ENCODE data around the gene CHCHD3.

CHCHD3 gene

DNA sequence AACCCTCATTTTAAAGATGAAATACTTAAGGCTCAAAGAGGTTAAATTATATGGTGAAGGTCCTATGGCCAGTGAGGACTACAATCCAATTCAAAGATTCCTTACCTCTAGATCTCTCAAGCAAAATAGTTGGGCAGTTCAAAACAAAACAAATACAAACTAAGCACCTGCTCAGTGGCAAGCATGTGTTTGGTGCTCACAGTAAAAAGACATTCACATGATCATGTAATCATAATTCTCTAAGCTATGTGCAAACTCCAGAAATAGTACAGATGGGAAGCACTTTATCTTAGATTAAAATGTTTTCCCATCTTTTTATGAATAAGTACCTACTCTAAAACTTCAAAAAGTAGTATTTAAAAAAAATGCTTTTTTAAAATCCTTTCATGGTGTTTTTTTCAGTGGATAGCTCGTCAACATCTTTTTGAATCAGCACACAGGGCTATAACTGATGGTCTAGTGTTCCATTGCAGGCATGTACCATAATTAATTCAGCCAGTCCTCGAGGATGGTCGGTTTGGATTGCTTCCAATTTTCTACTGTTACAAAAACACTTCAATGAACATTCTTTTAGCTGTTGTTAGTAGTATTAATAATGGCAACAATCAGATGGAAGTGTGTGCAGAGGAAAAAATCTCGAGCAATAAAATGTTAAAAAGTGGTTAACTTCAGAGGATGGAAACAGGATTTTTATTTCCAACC is 58.4 kb downstream of the CHCHD3 start:
- no peak overlapping the region for H3K4me3 ChIP-seq (ENCODE audit: low read depth, low read length)
- TF ChIP-seq, protein P1, sequence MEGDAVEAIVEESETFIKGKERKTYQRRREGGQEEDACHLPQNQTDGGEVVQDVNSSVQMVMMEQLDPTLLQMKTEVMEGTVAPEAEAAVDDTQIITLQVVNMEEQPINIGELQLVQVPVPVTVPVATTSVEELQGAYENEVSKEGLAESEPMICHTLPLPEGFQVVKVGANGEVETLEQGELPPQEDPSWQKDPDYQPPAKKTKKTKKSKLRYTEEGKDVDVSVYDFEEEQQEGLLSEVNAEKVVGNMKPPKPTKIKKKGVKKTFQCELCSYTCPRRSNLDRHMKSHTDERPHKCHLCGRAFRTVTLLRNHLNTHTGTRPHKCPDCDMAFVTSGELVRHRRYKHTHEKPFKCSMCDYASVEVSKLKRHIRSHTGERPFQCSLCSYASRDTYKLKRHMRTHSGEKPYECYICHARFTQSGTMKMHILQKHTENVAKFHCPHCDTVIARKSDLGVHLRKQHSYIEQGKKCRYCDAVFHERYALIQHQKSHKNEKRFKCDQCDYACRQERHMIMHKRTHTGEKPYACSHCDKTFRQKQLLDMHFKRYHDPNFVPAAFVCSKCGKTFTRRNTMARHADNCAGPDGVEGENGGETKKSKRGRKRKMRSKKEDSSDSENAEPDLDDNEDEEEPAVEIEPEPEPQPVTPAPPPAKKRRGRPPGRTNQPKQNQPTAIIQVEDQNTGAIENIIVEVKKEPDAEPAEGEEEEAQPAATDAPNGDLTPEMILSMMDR (IDR thresholded peaks at IDR 0.05; ENCODE audit: low read depth, low read length): no peak

DNA sequence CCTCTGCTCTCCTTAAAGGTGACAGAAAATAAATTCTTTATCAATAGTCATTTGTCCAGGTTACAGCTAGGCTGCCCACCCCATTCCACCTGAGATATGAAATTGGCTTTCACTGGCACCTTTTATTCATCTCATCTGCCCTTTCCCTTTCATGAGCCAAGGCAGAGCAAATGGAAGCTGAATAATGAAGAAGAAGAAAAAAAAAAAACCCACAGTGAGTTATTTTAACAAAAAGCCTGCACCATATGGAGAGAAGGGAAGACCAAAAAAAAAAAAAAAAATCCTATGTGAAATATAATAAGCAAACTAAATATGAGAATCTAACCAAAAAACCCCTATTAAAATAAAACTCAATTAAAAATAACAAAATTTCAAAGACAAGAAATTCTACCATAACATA is 59.2 kb downstream of the CHCHD3 start:
- H3K4me3 ChIP-seq (ENCODE audit: low read depth, low read length): no peak overlapping the region
- TF ChIP-seq, protein P1 (IDR thresholded peaks at IDR 0.05; ENCODE audit: low read depth, low read length): no peak

DNA sequence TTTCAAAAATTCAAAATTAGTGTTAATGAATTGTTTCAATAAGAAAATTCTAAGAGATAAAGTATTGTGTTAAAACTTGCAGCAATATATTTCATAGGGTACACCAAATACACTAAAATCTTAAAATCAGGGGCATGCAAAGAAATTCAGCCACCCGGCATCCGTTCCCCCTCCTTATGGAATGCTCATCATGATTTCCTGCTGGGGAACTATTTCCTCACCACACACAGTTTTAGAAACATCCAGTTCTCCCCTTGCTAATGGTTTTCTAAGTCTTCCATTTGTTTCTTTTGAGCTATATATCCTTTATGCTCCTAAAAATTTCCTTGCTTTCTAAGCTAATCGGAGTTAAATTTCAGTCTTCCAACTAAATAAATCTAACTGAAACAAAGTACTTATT is 60.7 kb downstream of the CHCHD3 start:
- TF ChIP-seq, protein P1 (IDR thresholded peaks at IDR 0.05; ENCODE audit: low read depth, low read length): no peak

DNA sequence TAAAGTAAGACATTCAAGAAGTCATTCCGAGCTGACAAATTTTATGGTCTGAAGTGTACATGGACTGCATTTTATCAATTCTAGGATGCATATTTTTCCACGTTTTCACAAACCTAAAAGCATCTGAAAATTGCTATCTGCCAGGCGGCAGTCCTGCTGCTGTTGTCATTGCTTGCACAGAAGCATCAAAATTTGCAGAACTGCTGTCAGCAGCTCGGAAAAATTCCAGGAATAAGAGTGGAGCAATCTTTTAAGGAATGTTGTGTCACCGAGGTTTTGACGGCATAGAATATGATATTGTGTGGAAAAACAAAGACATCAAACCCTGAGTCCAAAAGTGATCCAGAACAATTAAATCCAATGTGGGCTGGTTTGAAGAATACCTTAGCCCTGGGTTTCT is 61.4 kb downstream of the CHCHD3 start:
- H3K4me3 ChIP-seq (ENCODE audit: low read depth, low read length): no peak overlapping the region

More for the DNA sequence above, 60.7 kb downstream of the CHCHD3 start:
- no peak overlapping the region for H3K4me3 ChIP-seq (ENCODE audit: low read depth, low read length)

DNA sequence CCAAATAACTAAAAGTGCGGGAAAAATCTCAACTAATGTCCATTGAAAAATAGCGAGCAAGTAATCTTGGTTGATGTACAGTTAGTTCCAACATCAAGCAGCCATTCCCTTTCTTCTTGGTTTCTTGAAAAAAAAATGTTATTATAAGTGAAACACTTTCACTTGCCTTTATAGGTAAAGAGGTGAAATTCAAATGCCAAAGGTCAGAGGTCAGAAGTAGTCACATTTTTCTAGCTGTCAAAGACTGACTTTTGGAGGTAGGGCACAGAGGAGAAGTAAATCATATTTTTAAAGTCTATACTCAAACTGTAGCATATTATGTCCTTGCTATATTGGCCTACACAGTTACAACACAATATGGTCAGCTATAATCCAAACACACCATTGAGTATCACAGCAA is 62.3 kb downstream of the CHCHD3 start:
- TF ChIP-seq, protein P1 (IDR thresholded peaks at IDR 0.05; ENCODE audit: low read depth, low read length): no peak
- H3K4me3 ChIP-seq (ENCODE audit: low read depth, low read length): no peak overlapping the region

More for the DNA sequence above, 61.4 kb downstream of the CHCHD3 start:
- TF ChIP-seq, protein P1 (IDR thresholded peaks at IDR 0.05; ENCODE audit: low read depth, low read length): no peak

DNA sequence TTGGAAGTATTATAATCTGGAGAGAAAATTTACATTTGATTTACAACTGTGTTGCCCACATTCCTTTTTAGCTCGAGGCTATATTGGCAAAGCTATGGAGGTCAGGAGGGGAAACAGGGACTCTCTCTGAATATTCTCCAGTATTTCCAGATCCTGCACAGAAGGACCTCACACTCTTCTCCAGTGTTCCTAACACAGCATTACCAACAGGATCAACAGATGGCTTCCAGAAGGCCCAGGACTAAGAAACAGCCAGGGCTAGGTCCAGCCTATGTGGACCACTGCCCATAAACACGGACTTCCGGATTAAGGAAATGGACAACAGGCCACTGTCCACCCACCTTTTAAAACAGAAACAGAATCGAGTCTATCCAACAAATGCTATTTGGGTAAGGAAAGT is 65.3 kb downstream of the CHCHD3 start:
- TF ChIP-seq, protein P1 (IDR thresholded peaks at IDR 0.05; ENCODE audit: low read depth, low read length): no peak

DNA sequence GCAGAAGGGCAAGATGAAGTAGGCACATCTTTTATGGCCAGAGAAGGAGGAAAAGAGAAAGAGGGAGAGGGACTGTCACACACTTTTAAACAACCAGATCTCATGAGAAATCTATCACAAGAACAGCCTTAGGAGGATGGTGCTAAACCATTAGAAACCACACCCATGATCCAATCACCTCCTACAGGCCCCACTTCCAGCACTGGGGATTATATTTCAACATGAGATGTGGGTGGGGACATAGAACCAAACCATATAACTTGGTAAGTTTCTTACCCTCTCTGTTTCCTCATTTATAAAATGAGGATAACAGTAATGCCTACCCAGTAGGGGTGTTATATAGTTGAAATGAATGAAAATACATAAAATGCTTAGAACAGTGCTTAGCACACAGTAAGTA is 66.0 kb downstream of the CHCHD3 start:
- no peak overlapping the region for H3K4me3 ChIP-seq (ENCODE audit: low read depth, low read length)
- TF ChIP-seq, protein P1 (IDR thresholded peaks at IDR 0.05; ENCODE audit: low read depth, low read length): no peak

More for the DNA sequence above, 65.3 kb downstream of the CHCHD3 start:
- H3K4me3 ChIP-seq (ENCODE audit: low read depth, low read length): no peak overlapping the region
